ENCODE data around the gene CLSTN1. TPM values are rescaled to one million over a fixed set of nuclear protein-coding genes. Genes with fewer than 3 reads are reported as not detected.

CLSTN1 gene
- total RNA-seq, 1 experiment from 2014 or later: 119 TPM

DNA sequence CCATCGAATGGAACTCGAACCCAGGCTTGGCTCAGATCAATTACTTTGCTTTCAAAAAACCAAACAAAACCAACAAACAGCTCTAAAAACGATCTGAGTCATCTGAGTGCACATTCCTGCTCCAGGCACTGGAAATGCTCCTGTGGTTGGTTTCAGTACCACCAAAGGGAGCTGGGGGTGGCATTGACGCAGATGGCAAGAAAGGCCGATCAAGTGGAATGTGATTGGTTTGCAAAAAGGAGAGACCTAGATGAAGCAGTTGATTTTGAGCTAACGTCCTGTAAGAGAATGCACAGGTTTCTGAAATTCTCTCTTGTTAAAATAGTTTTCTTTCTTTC is 132.7 kb downstream of the CLSTN1 start:
- no peak overlapping the region for H3K27ac Mint-ChIP-seq
- POLR2A ChIA-PET: no interaction called here
- peak overlapping the region; percentile 81; the same call in 1 of the 2 replicates for H3K4me3 Mint-ChIP-seq
- CTCF ChIA-PET: interaction anchor here (0.8 to 14.9 kb wide), 7 partner anchors 9 to 75 kb away, joined by 3 to 163 read pairs (median 4); no protein-coding TSS in a partner anchor
- H3K27me3 Mint-ChIP-seq (ENCODE audit: low read depth): peaks cover 40% of the 10 kb centered on the region
- H3K4me1 Mint-ChIP-seq: peaks cover 33% of the 10 kb centered on the region
- H3K9me3 Mint-ChIP-seq: no peaks in the 10 kb centered on the region
- H3K36me3 Mint-ChIP-seq: no peaks in the 10 kb centered on the region
- ATAC-seq: no peak
- no peak for DNase-seq (ENCODE audit: low spot score)
- no peak for TF ChIP-seq ZNF671 (CRISPR knock-in tag; IDR thresholded peaks at IDR 0.05)
- TF ChIP-seq, protein P1, sequence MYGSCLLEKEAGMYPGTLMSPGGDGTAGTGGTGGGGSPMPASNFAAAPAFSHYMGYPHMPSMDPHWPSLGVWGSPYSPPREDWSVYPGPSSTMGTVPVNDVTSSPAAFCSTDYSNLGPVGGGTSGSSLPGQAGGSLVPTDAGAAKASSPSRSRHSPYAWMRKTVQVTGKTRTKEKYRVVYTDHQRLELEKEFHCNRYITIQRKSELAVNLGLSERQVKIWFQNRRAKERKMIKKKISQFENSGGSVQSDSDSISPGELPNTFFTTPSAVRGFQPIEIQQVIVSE (CRISPR knock-in tag; IDR thresholded peaks at IDR 0.05; ENCODE audit: borderline replicate concordance): no peak
- TF ChIP-seq, protein P2, sequence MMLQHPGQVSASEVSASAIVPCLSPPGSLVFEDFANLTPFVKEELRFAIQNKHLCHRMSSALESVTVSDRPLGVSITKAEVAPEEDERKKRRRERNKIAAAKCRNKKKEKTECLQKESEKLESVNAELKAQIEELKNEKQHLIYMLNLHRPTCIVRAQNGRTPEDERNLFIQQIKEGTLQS (CRISPR knock-in tag; conservative IDR thresholded peaks at IDR 0.05): no peak
- TF ChIP-seq, protein P3, sequence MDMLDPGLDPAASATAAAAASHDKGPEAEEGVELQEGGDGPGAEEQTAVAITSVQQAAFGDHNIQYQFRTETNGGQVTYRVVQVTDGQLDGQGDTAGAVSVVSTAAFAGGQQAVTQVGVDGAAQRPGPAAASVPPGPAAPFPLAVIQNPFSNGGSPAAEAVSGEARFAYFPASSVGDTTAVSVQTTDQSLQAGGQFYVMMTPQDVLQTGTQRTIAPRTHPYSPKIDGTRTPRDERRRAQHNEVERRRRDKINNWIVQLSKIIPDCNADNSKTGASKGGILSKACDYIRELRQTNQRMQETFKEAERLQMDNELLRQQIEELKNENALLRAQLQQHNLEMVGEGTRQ (CRISPR knock-in tag; IDR thresholded peaks at IDR 0.05): no peak
- TF ChIP-seq, protein P4, sequence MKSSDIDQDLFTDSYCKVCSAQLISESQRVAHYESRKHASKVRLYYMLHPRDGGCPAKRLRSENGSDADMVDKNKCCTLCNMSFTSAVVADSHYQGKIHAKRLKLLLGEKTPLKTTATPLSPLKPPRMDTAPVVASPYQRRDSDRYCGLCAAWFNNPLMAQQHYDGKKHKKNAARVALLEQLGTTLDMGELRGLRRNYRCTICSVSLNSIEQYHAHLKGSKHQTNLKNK (CRISPR knock-in tag; IDR thresholded peaks at IDR 0.05): no peak
- no peak for TF ChIP-seq NFATC4 (CRISPR knock-in tag; IDR thresholded peaks at IDR 0.05)
- TF ChIP-seq, protein P5, sequence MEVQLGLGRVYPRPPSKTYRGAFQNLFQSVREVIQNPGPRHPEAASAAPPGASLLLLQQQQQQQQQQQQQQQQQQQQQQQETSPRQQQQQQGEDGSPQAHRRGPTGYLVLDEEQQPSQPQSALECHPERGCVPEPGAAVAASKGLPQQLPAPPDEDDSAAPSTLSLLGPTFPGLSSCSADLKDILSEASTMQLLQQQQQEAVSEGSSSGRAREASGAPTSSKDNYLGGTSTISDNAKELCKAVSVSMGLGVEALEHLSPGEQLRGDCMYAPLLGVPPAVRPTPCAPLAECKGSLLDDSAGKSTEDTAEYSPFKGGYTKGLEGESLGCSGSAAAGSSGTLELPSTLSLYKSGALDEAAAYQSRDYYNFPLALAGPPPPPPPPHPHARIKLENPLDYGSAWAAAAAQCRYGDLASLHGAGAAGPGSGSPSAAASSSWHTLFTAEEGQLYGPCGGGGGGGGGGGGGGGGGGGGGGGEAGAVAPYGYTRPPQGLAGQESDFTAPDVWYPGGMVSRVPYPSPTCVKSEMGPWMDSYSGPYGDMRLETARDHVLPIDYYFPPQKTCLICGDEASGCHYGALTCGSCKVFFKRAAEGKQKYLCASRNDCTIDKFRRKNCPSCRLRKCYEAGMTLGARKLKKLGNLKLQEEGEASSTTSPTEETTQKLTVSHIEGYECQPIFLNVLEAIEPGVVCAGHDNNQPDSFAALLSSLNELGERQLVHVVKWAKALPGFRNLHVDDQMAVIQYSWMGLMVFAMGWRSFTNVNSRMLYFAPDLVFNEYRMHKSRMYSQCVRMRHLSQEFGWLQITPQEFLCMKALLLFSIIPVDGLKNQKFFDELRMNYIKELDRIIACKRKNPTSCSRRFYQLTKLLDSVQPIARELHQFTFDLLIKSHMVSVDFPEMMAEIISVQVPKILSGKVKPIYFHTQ (CRISPR knock-in tag; IDR thresholded peaks at IDR 0.05): no peak
- TF ChIP-seq, protein P6, sequence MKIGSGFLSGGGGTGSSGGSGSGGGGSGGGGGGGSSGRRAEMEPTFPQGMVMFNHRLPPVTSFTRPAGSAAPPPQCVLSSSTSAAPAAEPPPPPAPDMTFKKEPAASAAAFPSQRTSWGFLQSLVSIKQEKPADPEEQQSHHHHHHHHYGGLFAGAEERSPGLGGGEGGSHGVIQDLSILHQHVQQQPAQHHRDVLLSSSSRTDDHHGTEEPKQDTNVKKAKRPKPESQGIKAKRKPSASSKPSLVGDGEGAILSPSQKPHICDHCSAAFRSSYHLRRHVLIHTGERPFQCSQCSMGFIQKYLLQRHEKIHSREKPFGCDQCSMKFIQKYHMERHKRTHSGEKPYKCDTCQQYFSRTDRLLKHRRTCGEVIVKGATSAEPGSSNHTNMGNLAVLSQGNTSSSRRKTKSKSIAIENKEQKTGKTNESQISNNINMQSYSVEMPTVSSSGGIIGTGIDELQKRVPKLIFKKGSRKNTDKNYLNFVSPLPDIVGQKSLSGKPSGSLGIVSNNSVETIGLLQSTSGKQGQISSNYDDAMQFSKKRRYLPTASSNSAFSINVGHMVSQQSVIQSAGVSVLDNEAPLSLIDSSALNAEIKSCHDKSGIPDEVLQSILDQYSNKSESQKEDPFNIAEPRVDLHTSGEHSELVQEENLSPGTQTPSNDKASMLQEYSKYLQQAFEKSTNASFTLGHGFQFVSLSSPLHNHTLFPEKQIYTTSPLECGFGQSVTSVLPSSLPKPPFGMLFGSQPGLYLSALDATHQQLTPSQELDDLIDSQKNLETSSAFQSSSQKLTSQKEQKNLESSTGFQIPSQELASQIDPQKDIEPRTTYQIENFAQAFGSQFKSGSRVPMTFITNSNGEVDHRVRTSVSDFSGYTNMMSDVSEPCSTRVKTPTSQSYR (CRISPR knock-in tag; IDR thresholded peaks at IDR 0.05): no peak
- no peak for TF ChIP-seq PRRX2 (CRISPR knock-in tag; IDR thresholded peaks at IDR 0.05)
- TF ChIP-seq, protein P7, sequence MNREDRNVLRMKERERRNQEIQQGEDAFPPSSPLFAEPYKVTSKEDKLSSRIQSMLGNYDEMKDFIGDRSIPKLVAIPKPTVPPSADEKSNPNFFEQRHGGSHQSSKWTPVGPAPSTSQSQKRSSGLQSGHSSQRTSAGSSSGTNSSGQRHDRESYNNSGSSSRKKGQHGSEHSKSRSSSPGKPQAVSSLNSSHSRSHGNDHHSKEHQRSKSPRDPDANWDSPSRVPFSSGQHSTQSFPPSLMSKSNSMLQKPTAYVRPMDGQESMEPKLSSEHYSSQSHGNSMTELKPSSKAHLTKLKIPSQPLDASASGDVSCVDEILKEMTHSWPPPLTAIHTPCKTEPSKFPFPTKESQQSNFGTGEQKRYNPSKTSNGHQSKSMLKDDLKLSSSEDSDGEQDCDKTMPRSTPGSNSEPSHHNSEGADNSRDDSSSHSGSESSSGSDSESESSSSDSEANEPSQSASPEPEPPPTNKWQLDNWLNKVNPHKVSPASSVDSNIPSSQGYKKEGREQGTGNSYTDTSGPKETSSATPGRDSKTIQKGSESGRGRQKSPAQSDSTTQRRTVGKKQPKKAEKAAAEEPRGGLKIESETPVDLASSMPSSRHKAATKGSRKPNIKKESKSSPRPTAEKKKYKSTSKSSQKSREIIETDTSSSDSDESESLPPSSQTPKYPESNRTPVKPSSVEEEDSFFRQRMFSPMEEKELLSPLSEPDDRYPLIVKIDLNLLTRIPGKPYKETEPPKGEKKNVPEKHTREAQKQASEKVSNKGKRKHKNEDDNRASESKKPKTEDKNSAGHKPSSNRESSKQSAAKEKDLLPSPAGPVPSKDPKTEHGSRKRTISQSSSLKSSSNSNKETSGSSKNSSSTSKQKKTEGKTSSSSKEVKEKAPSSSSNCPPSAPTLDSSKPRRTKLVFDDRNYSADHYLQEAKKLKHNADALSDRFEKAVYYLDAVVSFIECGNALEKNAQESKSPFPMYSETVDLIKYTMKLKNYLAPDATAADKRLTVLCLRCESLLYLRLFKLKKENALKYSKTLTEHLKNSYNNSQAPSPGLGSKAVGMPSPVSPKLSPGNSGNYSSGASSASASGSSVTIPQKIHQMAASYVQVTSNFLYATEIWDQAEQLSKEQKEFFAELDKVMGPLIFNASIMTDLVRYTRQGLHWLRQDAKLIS (CRISPR knock-in tag; IDR thresholded peaks at IDR 0.05; ENCODE audit: borderline replicate concordance): no peak
- TF ChIP-seq, protein P8, sequence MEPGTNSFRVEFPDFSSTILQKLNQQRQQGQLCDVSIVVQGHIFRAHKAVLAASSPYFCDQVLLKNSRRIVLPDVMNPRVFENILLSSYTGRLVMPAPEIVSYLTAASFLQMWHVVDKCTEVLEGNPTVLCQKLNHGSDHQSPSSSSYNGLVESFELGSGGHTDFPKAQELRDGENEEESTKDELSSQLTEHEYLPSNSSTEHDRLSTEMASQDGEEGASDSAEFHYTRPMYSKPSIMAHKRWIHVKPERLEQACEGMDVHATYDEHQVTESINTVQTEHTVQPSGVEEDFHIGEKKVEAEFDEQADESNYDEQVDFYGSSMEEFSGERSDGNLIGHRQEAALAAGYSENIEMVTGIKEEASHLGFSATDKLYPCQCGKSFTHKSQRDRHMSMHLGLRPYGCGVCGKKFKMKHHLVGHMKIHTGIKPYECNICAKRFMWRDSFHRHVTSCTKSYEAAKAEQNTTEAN (CRISPR knock-in tag; IDR thresholded peaks at IDR 0.05): no peak
- TF ChIP-seq, protein P9, sequence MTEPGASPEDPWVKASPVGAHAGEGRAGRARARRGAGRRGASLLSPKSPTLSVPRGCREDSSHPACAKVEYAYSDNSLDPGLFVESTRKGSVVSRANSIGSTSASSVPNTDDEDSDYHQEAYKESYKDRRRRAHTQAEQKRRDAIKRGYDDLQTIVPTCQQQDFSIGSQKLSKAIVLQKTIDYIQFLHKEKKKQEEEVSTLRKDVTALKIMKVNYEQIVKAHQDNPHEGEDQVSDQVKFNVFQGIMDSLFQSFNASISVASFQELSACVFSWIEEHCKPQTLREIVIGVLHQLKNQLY (CRISPR knock-in tag; IDR thresholded peaks at IDR 0.05): no peak
- no peak for TF ChIP-seq SMAD4 (CRISPR knock-in tag; IDR thresholded peaks at IDR 0.05)
- TF ChIP-seq, protein P10, sequence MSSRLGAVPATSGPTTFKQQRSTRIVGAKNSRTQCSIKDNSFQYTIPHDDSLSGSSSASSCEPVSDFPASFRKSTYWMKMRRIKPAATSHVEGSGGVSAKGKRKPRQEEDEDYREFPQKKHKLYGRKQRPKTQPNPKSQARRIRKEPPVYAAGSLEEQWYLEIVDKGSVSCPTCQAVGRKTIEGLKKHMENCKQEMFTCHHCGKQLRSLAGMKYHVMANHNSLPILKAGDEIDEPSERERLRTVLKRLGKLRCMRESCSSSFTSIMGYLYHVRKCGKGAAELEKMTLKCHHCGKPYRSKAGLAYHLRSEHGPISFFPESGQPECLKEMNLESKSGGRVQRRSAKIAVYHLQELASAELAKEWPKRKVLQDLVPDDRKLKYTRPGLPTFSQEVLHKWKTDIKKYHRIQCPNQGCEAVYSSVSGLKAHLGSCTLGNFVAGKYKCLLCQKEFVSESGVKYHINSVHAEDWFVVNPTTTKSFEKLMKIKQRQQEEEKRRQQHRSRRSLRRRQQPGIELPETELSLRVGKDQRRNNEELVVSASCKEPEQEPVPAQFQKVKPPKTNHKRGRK (CRISPR knock-in tag; IDR thresholded peaks at IDR 0.05; ENCODE audit: borderline replicate concordance): no peak
- no peak for TF ChIP-seq CBFB (CRISPR knock-in tag; IDR thresholded peaks at IDR 0.05; ENCODE audit: low read depth)
- TF ChIP-seq, protein P11, sequence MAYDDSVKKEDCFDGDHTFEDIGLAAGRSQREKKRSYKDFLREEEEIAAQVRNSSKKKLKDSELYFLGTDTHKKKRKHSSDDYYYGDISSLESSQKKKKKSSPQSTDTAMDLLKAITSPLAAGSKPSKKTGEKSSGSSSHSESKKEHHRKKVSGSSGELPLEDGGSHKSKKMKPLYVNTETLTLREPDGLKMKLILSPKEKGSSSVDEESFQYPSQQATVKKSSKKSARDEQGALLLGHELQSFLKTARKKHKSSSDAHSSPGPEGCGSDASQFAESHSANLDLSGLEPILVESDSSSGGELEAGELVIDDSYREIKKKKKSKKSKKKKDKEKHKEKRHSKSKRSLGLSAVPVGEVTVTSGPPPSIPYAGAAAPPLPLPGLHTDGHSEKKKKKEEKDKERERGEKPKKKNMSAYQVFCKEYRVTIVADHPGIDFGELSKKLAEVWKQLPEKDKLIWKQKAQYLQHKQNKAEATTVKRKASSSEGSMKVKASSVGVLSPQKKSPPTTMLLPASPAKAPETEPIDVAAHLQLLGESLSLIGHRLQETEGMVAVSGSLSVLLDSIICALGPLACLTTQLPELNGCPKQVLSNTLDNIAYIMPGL (CRISPR knock-in tag; IDR thresholded peaks at IDR 0.05): no peak
- TF ChIP-seq FOXP1 (CRISPR knock-in tag; IDR thresholded peaks at IDR 0.05; ENCODE audit: borderline replicate concordance): no peak
- TF ChIP-seq, protein P12, sequence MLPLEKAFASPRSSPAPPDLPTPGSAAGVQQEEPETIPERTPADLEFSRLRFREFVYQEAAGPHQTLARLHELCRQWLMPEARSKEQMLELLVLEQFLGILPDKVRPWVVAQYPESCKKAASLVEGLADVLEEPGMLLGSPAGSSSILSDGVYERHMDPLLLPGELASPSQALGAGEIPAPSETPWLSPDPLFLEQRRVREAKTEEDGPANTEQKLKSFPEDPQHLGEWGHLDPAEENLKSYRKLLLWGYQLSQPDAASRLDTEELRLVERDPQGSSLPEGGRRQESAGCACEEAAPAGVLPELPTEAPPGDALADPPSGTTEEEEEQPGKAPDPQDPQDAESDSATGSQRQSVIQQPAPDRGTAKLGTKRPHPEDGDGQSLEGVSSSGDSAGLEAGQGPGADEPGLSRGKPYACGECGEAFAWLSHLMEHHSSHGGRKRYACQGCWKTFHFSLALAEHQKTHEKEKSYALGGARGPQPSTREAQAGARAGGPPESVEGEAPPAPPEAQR (CRISPR knock-in tag; IDR thresholded peaks at IDR 0.05): no peak
